HG03196 (cell line): Measurements from ENCODE around the gene PTGIS.

Source experiments
- ATAC-seq: cut with Tn5 transposase; IDR thresholded peaks from one replicate; pipeline ENCODE4 v1.9.1; 2021; ENCODE audit not compliant: unreplicated experiment

Gene PTGIS

DNA sequence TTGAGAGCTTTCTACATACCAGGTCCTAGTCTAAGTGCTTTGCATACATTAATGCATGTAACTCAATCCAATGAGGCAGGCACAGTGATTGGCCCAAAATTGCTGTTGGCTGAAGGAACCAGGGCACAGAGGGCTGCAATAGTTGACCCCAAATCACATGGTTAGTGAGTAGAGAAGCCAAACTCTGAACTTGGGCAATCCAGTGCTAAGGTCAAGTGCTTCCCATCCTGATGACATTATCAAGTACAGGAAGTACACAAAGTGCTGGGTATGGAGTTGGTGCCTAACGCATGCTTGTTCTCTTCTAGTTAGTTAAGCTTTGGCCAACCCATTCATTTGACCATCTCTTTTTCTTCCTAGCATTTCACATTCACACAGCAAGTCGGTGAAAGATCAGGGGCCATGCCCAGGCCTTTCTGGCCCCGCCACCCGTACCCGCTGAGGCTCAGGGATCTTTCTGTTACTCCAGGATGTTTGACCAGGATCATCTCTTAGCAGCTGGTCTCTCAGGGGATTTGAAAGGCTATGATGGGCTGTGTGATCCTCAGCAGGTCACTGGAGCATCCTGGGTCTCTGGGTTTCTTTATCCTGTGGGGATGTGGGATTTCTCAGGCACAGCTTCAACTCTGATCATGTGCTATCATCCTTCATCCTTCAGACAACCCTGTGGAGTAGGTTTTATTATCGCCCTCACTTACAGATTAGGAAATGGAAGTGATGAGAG lies 92.5 kb downstream of the PTGIS start:
- no peak for ATAC-seq

- no peak for ATAC-seq
Observed at GRCh38 chr20:49471397-49471796, 96.5 kb downstream of the PTGIS start.

- no peak for ATAC-seq
Observed at GRCh38 chr20:49470922-49471321, 97.0 kb downstream of the PTGIS start.

DNA sequence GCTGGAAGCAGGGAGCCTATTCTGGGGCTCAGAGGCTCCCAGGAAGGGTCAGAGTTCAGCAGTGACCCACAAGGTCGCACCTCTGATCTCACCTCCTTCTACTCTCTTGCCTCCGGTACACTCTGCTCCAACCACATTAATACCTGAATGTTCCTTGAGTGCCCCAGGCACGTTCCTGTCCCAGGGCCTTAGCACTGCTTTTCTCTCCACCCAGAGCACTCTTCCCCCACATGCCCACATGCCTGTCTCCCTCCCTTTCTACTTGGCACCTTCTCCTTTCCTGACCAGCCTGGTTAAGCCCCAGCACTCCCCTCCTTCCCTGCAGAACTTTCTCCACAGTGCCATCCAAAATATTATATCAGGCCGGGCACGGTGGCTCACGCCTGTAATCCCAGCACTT lies 98.9 kb downstream of the PTGIS start:
- no peak for ATAC-seq

DNA sequence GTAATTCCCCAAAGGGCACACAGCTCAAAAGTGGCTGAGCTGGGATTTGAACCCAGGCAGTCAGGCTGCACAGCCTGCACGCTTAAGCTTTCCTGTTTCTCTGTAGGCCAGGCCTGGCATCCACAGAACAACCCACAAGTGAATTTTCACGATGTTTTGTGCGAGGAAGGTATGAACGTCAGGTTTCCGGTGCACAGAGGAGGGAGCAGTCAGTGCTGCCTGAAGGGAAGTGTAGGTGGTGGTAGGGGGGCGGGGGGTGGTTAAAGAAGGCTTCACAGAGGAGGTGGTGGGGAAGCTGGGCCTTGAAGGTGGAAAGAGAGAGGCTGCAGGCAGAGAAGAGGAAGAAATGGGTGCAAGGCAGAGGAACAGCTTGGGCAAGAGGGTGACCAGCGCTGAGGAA lies 99.5 kb downstream of the PTGIS start:
- ATAC-seq, result no peak

DNA sequence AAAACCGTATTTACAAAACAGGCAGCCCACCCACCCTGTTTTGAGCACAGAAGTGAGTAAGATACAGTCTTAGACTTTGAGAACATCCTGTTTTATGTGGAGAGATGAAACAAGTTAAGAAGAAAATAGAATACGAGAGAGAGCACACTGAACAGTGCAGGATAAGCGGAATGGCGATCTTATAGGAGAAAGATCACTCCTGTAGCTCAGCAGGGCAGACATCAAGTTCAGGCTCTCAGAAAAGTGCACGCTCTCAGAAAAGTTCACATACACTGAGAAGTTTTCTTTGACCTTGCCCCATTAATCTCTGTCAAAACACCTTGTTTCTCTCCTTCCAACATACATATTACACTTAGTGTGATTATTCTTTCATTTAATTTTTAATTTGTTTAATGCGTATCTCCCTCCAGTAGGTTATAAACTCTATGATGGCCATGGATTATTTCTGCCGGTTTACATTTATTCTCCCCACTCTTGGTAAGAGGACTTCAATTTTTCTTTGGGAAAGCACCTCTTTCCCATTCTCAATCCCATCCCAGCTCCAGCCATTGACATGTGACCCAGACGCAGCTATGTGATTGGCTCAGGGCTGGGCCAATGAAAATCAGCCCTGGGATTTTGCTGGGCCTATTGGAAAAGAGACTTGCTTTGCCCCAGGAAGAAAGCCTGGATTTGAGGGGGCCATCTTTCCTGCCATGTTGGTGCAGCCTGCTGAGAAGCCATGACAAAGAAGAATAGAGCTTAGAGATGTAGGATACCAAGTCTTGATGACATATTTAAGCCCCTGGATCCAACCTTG lies 101.6 kb downstream of the PTGIS start:
- no peak for ATAC-seq

DNA sequence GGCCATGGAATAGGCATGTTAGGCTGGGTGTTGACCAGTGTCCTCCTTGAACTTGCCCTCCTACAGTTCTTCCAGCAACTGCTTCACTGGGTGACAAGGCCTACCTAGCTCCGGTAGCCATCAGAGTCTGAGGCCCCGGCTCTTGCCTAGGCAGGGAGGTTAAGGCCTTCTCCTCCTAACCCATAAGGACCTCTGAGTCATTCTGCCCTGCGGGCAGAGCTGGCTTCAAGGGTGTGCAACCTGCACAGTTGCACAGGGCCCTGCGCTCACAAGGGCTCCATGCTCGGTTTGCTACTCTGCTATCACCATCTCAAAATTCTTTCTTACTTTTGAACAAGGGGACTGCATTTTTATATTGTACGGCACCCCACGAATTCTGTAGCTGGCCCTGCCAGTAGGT lies 103.4 kb downstream of the PTGIS start:
- ATAC-seq, result no peak

DNA sequence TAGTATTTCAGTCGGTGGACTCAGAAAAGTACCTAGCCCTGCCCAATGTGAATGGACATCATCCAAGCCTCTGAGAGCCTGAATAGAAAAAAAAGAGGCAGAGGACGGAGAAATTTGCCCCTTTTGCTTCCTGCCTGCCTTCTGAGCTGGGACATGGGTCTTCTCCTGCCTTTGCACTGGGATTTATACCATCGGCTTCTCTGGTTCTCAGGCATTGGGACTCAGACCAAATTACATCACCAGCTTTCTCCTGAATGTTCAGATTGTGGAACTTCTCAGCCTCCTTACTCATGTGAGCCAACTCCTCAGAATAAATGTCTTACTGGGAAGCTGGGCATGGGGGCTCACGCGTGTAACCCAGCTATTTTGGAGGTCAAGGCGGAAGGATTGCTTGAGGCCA lies 105.3 kb downstream of the PTGIS start:
- ATAC-seq, result no peak

- ATAC-seq, result no peak
Observed at GRCh38 chr20:49461894-49462620, 105.9 kb downstream of the PTGIS start.

DNA sequence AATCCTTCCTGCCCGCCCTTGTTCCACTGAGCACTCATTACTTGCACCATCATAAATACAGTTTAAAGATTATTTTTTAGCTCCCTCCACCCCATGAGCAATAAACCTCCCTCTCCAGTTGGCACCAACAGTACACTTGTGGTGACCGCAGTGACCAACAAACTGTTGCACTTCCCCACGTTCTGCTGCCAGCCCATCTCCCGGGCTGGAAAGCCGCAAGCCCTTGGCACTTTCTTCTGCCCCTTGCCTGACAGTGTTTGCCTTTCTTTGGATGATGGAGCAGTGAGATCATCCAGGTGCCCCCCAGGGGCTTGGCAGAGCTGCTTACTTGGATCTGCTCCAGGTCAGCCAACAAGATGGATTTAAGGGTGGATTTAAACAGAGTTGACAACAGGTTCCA lies 107.0 kb downstream of the PTGIS start:
- no peak for ATAC-seq

GRCh38 chr20:49460131-49460530 lies 107.8 kb downstream of the PTGIS start:
- ATAC-seq, result no peak

DNA sequence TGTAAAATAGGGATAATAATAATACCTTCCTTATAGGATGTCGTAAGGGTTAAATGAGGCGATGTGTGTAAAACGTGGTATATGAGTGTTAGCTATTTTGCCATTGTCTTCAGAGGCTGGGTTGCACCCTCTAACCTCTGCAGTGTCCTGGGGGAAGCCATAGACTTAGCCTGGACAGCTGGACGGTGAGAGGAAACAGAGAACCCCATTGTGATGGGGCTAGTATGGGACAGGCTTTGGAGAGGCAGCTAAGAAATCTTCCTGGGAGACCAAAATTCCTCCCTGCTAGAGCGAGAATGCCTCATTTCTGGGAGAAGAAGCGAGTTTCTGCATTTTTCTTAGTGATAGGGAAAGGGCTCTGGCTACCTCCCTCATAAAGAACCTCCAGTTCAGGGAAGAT lies 108.3 kb downstream of the PTGIS start:
- ATAC-seq, result no peak

DNA sequence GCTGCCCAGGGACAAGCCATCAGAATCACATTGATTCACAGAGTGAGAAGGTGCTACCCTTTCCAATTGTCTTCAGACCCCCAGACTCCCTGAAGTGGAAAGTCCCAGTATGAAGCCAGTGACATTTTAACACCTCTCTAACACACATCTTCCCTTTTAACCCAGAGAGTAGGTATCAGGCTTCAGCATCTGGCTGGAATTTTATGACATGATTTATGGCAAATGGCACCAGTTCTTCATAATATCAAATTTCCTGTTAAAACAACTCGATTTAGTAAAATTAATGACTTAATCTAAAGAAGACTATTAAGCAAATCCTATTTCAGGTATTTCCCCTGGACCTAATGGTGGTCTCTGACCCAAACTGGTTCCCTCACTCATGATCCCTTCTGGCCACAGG lies 110.5 kb downstream of the PTGIS start:
- ATAC-seq, result no peak

- no peak for ATAC-seq
Observed at GRCh38 chr20:49456646-49457045, 111.3 kb downstream of the PTGIS start.

DNA sequence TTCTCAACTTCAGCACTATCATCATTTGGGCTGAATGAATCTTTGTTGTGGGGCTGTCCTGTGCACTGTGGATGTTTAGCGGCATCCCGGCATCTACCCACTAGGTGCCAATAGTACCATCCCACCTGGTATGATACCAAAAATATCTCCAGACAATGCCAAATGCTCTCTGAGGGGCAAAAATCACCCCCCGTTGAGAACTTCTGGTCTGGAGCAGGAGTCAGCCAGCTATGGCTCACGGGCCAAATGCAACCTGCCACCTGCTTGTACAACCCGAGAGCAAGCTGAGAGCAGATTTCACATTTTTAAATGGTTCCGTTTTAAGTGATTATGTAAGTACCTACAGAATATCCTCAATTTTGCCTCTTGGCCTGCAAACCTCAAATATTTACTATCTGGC lies 112.2 kb downstream of the PTGIS start:
- ATAC-seq, result no peak
